Fibroblast of villous mesenchyme (primary cell): ENCODE measurements around the gene PLCL2. TPM values are rescaled to one million over a fixed set of nuclear protein-coding genes. Genes with fewer than 3 reads are reported as not detected.

Experiments
- DNase-seq: peaks from one replicate; pipeline ENCODE4 v3.0.0-alpha.2; 2010; ENCODE audit warnings: low read depth
- H3K4me3 ChIP-seq: 2 replicates; pipeline ENCODE4 v1.5.1; 2011; ENCODE audit warnings: low read depth, mild to moderate bottlenecking, low read length
- CTCF ChIP-seq: IDR thresholded peaks from 2 replicates; pipeline ENCODE4 v1.5.1; 2012; ENCODE audit warnings: low read depth, mild to moderate bottlenecking, low read length; ENCODE audit not compliant: insufficient read depth
- total RNA-seq: library from RNA; depleted of rRNA; stranded (reverse); fragments of >200 nt; gene quantifications from 2 replicates; pipeline ENCODE4 v1.2.3, GENCODE V29; 2012

Gene PLCL2
- total RNA-seq, 1 donor: 5.6 TPM

- no peak for TF ChIP-seq CTCF
- DNase-seq: no peak
- no peak overlapping the region for H3K4me3 ChIP-seq
Measured at GRCh38 chr3:17087509-17087908, 202.8 kb downstream of the PLCL2 start.

GRCh38 chr3:17088017-17088416, 203.3 kb downstream of the PLCL2 start:
- DNase-seq: no peak
- H3K4me3 ChIP-seq: no peak overlapping the region
- TF ChIP-seq CTCF: no peak

GRCh38 chr3:17088602-17089313, 204.0 kb downstream of the PLCL2 start:
- TF ChIP-seq CTCF: no peak
- H3K4me3 ChIP-seq: no peak overlapping the region
- no peak for DNase-seq

GRCh38 chr3:17089314-17089700, 204.6 kb downstream of the PLCL2 start:
- H3K4me3 ChIP-seq: no peak overlapping the region
- no peak for TF ChIP-seq CTCF
- no peak for DNase-seq

GRCh38 chr3:17090280-17090983, 205.7 kb downstream of the PLCL2 start:
- H3K4me3 ChIP-seq: no peak overlapping the region
- TF ChIP-seq CTCF: no peak
- no peak for DNase-seq

- H3K4me3 ChIP-seq: no peak overlapping the region
- peak; percentile 10 for DNase-seq
- TF ChIP-seq CTCF: no peak
Measured at GRCh38 chr3:17091910-17092582, 207.3 kb downstream of the PLCL2 start.
